H4 (cell line): ENCODE measurements around the gene ATXN3. TPM values are rescaled to one million over a fixed set of nuclear protein-coding genes. Genes with fewer than 3 reads are reported as not detected.

Experiments used
- DNase-seq: peaks from one replicate; pipeline ENCODE4 v3.0.0-alpha.2; 2015; ENCODE audit warnings: low spot score
- total RNA-seq: library from RNA; depleted of rRNA; stranded (reverse); fragments of >200 nt; shearing (Covaris generic); gene quantifications from 2 replicates; pipeline ENCODE4 v1.2.3, GENCODE V29; 2014; rRNA removed

The ATXN3 gene
- total RNA-seq: 31.0 and 51.3 TPM in 2 replicates

DNA sequence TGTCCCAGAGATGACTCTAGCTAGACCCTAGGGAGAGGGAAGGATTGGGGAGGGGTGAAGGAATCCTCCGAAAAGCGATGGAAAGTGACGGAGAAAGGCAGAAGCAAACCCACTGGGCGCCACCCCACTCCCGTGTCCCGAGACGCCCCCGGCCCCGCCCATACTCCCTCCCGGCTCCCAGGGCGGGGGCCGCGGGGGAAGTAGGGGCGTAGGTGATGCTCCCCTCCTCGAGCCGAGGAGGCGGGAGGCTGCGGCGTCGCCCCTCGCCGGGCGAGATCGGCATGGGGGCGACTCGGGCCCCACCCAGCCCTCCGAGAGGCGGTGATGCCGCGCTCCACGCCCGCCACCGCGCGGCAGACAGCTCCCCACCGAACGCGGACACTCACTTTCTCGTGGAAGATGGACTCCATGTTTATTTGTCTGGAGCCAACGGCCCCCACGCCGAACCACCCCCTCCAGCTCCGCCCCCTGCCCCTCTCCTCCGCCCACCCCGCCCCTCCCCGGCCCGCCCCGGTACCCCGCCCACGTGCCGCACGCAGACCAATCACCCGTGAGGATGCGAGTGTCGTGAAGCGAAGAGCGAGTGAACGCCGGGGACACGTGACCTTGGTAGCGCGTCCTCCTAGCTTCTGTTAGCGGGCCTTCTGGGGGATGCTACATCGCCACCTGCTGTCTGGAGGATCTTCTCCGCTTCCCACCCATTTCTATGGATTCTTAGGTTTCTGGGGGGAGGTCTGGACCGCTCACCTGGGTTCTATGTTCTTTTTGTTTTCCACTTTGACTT lies at the start of gene ATXN3:
TSS of gene ATXN3 (minus strand) at position 440 of the 784 bp plus-strand sequence. CDS start at position 410, 30 bp downstream.
- DNase-seq: peak; percentile 99

DNA sequence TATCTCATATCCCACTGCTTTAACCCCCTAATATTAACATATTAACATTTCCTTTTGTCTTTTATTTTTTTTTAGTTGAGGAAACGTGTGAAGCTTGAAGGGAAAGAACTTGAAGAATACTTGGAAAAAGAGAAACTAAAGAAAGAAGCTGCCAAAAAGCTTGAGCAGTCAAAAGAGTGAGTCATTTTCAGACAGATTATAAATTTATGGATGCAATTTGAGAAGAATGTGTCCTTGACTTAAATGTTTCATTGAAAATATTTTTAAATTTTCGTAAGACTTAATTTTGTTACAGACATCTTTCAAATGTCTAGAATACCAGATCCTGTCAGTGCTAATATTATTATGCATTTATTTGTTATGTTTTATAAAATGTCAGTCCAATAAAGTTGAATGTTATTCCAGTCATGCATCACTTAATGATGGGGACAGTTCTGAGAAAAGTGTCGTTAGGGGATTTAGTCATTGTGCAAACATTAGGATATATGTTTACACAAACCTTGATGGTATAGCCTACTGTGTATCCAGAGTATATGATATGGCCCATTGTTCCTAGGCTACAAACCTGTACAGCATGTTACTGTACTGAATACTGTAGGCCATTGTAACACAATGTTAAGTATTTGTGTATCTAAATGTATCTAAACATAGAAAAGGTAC lies 48.0 kb upstream of the ATXN3 start:
- no peak for DNase-seq

DNA sequence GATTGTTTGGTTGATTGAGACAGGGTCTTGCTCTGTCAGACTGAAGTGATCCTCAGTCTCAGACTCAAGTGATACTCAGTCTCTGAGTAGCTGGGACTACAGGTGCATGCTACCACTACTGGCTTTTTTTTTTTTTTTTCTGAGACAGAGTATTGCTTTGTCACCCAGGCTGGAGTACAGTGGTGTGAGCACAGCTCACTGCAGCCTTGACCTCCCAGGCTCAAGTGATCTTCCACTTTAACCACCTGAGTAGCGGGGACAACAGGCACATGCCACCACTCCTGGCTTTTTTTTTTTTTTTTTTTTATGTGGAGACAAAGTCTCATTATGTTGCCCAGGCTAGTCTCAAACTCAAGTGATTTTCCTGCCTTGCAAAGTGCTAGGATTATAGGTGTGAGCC lies 47.2 kb upstream of the ATXN3 start:
- DNase-seq: no peak

DNA sequence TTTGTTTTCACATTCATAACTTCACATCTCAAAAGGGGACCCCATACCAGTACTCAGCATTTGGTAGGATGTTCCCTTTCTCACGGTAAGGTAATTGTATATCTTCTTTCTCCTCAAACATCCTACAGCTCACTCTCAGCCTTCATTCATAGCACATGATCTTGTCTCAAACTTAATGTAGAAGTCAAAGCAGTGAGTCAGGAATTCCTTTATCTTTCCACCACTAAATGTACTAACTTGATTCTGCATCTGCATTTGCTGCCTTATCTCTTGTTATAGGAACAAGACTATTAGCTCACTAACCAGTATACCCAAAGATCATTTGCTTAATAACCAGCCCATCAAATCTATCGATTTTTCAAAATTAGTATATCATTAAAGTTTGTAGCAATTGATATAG lies 38.3 kb upstream of the ATXN3 start:
- DNase-seq: no peak

DNA sequence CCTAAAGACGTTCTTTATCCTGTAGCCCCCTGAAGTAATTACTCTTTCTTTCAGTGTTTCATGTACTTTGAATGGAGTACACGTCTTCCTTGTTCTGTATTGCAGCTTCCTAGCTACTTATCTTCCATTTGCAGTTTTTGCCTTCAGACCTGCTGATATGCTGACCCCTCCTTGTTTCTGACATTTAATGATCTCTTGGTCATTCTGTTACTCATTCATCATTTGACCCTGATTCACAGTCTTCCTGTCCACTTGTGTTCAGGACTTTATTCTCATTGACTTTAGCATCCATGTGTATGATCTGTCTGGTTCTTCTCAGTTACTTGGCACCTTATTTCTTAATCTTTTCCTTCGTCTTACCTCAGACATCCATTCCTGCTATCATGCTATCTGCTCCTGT lies 37.6 kb upstream of the ATXN3 start:
- no peak for DNase-seq

DNA sequence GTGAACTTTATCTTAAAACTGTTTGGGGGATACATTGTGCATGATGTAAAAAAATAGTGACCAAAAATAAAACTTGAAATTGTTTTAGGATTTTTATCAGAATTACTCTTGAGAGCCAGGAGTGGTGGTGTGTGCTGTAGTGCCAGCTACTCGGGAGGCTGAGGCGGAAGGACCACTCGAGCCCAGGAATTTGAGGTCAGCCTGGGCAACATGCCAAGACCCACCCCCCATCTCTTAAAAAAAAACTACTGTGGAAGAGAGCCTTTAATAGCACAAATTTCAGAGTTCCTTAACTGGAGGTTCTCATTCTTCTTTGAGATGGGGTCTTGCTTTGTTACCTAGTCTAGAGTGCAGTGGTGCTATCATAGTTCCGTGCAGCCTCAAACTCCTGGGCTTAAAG lies 36.9 kb upstream of the ATXN3 start:
- no peak for DNase-seq

DNA sequence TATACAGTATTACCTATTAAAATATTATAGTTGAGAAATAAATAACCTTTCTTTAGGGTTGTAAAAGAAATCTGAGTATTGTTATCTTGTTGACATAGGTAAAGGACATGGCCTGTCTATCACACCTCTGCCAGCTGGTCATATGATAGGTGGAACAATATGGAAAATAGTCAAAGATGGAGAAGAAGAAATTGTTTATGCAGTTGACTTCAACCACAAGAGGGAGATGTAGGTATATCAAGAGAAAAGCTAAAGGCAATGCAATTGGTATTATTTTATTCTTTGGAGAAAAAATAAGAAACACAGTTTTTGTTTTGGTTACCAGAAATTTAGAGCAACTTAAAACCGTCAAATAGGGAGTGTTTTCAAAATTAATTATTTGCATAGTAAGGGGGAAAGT lies 28.9 kb upstream of the ATXN3 start:
- peak; percentile 23 for DNase-seq

DNA sequence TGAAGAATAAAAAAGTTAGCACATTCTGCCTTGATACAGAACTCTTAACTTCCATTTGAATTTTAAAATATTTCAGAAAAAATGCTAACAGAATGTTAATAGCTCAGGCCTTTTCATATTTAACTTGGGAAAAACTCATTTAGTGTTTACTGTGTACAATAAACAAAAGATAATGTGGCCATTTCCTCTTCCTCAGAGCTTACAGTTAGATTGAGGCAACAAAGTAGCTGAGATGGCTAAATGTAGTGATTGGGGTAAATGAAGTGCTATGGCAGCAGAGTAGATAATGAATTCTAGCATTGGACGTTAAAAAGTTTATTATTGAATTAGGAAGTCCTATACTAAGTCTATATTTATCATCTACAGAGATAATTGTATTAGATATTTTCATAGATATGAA lies 28.1 kb upstream of the ATXN3 start:
- no peak for DNase-seq

DNA sequence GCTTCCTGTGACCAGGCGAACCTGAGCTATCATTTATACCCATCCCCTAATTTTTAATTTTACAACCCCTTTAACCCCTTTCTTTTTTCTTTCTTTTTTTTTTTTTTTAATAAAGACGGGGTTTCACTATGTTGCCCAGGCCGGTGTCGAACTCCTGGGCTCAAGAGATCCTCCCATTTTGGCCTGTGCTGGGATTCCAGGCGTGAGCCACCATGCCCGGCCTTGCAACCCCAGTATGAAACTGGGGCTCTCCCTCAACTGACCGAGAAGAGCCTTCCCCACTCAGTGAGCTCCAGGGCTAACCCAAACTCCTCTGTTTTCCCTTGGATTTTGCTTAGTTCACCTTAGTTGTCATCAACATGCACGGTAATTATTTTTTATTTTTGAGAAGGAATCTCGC lies 16.4 kb upstream of the ATXN3 start:
- no peak for DNase-seq

DNA sequence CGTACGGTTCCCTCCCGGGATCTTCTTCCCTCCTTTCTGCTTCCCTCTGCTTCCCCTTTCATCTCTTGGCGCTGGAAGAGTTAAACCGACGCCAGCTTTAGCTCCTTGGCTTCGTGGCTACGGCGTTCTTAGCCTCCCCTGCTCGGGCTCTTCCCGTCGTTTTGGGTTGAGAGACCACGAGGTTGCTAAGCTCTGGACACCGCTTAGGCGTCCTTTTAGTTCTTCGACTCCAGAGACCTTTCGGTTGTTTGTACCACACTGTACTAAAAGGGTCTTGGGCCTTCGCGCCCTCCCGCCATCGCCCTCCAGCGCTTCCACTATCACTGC lies 15.9 kb upstream of the ATXN3 start:
- DNase-seq: no peak

DNA sequence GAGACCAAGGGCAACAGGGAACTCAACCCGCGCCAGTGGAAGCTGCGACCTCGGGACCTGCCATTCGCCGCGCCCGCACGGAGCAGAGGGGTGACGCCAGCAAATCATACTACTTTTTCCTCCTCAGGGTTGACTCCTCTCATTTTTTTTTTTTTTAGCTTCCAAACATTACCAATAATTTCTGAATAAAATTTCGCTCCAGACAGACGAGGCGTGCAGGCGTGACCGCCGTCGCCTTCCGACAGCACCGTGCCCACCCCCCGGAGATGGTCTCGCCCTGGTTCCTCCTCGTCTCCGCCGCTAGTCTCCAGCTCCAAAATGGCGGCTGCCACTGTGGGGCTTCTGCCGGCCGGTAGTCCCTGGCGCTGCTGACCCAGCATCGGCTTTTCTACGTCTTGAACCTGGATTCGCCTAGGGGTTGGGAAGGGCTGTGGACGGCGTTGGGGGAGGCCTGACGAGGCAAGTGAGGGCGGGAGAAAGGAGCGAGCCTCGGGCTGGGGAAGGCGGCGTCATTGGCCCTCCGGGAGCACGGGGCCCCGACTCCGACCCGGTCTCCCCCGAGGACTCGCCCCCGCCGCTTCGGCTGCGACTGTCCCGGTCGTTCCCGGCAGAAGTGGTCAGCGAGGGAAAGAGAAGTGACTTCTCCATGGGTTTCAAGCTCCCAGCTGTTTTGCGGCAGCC lies 15.4 kb upstream of the ATXN3 start, which contains the start of the genes CPSF2 and NDUFB1:
TSS of gene CPSF2 (plus strand) at position 300 of the 681 bp plus-strand sequence. CDS start 9,016 bp downstream, outside the sequence.
TSS of gene NDUFB1 (minus strand) at position 37 of the 681 bp plus-strand sequence. CDS start 4,069 bp downstream, outside the sequence.
- peak; percentile 55 for DNase-seq

DNA sequence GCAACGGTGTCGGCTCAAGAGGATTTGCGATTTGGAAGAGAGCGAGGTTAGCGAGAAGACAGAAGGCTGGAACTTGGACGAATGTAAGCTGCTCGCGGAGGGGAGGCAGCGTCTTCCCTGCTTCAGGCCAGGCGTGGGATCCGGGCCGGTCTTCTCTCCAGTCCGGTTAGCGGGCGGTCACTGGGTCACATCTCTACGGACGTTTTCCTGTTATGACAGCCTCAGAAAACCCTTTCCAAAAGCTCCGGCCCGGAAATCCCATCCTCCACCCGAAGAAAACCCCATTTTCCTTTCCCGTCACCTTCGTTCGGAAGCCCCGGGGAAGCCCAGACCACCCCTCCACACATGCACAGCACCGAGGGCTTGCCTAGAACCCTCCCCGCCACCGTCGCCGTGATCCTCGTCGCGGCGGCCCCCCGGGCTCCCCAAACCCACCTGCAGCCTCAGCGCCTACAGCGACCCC lies 14.9 kb upstream of the ATXN3 start:
- no peak for DNase-seq

DNA sequence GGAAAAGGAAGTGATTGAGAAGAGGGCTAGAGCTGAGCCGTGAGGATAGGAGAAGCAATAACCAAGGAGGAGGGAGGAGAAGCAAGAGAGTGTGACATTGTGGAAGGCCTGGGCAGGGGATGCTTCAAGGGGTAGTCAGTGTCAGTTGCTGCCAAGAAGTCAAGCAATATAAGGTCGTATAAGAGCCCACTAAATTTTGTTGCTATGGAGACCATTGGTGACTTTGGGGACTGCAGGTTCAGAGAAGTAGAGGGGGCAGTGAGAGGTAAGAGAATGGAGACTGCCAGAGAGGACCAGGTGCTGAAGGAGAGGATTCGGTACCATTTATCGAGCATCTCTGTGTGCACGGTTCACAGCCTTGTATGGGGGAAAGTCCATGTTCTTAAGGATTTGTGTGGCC lies 3.1 kb upstream of the ATXN3 start:
- DNase-seq: no peak

DNA sequence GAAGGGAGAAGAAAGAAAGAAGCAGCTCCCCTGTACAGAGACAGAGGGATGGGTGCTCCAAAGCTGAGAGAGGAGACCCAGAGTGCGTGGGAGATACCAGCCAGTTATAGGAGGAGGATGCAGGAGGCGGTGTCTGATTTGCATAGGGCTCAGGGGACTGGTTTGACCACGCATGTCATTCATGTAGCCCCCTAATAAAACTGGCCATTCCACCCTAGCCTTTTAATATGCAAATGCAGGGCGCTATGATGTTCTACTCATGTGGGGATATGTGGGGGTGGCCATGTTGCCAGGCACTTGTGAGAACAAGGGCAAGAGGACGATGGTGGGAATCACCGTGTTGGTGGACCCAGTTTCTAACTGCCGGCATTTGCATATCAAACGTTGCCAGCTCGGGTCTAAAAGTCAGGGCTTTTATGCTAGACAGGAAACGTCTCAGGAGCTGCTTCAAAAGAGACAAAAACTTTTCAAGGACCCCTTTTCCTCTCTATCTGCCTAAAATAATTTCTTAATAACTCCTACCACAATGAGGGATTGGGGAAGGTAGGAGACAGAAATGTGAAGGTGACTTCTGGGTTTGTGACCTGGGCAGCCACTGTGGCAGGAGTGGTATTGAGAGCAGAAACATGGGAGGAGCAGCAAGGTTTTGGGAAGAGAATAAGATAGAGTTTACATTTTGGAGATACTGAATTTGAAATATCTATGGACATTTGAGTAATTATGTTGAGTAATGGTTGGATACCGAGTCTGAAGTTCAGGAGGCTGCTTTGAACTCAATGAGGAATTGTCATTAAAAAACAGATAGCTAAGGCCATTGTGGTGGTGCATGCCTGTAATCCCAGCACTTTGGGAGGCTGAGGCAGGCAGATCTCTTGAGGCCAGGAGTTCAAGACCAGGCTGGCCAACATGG lies 2.2 kb upstream of the ATXN3 start:
- DNase-seq: no peak

DNA sequence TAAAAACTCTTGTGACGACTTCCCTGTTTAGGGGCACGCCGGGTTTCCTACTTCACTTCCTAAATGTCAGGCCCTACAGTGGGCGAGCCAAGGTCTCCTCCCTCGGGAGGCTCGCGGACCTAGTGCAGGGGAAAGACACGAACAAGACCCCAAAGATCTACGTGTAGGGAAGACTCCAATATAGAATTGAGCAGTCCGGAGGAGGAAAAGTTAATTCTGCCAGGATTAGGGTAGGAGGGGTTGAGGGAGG lies 564 bp downstream of the ATXN3 start:
- peak; percentile 20 for DNase-seq

DNA sequence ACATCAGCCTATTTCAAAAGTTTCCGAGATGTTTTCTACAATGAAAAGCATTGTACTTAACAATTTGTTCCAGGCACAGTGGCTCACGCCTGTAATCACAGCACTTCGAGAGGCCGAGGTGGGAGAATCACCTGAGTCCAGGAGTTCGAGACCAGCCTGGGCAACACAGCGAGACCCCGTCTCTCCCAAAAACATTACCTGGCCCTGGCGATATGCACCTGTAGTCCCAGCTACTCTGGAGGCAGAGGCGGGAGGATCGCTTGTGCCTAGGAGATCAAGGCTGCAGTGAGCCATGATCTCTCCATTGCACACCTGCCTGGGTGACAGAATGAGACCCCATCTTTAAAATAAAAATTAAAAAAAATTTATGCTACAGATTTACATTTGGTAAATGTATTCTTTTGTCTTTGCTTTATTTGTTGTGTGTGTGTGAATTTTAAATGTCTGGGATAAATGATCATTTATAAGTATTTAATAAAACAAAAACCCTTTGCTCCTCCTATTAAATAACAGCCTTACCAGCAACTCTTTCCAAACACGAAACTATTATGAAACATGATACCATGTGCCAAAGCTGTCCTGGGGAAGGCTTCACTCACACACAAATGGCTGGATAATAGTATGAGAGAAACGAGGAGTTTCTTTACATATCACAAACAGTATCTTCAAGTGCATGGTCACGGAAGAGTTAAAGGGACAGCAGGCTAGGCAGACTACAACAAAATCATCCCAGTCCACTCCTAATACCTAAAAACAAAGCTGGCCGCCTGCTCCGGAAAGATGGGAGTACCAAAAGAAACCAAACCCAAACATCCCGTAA lies 1.1 kb downstream of the ATXN3 start:
- no peak for DNase-seq

DNA sequence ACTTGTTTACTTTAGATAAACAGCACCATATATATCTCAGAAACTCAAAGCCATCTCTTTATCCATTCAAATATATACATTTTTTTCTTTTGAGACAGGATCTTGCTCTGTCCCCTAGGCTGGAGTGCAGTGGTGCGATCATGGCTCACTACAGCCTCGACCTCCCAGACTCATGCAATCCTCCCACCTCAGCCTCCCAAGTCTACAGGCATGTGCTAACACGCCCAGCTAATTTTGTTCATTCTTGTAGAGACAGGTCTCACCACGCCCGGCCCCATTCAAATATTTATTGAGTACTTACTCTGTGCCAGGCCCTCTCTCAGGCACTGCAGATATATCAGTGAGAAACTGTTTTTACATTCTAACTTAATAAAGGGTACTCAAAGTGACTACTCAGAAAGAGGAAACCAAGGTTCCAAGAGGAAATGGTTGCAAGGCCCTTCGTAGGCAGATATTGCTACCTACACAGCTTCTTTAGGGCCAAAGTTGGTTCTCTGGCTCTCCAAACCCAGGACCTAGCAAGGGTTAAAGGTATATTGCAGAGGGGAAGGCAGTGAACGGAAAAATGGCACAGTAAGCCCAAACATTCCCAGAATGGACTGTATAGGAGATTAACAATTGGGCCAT lies 2.9 kb downstream of the ATXN3 start:
- DNase-seq: no peak

DNA sequence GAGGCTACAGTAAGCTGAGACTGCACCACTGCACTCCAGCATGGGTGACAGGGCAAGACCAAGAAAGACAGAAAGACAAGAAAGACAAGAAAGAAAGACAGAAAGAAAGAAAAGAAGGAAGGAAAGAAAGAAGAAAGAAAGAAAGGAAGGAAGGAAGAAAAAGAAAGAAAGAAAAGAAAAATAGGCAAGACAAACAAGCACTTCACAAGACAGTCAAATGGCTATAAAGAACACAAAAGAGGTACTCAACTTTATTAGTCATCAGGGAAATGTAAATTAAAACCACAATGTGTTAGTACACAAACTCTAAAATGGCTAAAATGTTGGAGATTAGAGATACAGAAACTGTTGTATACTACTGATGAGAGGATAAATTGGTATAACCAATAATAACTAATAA lies 6.6 kb downstream of the ATXN3 start:
- no peak for DNase-seq

DNA sequence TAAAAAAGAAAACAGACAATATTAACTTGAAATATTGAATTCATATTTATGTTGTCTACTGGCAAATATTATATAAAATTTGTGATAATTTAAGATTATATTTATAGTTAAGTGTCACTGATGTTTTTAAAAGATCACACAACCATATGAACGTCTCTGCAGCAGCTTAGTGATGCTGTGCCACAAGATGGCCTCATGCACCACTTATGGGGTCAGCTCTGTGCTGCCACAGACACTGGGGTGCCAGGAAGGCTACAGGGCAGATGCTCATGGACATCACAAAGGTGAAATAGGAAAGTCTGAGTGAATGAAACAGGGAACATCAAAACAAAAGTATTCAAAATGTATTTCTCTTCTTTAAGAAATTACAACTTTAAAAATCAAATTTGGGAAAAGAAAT lies 13.1 kb downstream of the ATXN3 start:
- DNase-seq: no peak

DNA sequence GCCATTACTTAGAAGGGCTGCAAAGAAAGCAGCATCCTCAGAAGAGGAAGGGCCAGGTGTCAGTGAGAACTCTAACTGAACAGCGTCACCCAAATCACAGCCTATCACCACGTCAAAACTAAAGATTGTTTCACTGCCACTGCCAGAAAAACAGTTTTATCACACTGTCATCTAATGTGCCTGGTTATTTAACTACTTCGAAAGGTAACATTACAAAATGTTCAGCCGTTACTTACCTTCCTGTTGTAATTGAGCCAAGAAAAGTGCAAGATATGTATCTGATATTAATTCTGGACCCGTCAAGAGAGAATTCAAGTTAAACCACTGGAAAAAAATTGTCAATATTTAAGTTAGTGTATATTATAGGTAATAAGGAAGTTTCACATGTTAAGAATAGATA lies 17.9 kb downstream of the ATXN3 start:
- no peak for DNase-seq

DNA sequence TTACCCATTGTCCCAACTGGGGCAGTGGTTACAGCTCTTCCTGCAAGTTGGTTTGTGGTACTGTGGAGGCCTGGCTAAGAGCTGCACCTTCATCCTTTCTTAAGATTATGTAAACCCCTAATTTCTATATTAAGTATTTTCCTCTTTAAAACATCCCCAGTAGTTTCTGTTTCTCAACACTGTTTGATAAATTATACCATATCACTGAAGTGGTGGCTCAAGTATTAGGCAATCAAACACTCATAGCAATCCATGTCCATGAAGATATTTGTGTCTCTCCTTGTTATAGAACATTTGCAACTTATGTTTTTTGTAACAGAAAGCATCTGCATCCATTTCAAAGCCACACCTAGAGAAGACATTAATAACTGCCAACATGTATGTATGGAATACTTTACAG lies 31.8 kb downstream of the ATXN3 start:
- no peak for DNase-seq
